ENCODE data around the gene CCDC33.

CCDC33 gene

DNA sequence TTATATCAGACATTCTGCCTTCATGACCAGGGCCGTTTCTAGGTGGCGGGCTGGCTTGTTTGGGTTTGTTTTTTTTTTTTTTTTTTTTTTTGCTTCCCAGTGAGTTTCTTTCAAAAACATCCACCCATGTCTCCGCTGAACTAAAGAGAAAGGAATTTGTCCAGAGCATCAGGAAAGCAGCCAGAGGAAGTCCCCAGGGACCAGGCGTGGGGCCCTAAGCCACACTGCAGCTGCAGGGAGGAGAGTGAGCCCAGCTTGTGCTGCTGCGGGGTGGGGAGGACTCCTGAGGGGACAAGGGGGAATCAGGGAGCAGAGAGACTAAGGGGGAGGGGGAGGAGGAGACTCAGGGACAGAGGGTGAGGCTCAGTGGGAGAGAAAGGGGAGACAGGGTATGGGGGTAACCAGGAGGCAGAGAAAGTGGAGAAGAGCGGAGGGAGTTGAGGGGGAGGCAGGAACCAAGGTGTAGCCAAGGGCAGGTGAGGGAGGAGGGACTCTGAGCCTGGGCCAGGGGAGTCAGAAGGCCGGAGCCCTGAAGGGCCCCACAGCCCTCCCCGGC is 81.8 kb downstream of the CCDC33 start:
- peak; percentile 31 for DNase-seq

DNA sequence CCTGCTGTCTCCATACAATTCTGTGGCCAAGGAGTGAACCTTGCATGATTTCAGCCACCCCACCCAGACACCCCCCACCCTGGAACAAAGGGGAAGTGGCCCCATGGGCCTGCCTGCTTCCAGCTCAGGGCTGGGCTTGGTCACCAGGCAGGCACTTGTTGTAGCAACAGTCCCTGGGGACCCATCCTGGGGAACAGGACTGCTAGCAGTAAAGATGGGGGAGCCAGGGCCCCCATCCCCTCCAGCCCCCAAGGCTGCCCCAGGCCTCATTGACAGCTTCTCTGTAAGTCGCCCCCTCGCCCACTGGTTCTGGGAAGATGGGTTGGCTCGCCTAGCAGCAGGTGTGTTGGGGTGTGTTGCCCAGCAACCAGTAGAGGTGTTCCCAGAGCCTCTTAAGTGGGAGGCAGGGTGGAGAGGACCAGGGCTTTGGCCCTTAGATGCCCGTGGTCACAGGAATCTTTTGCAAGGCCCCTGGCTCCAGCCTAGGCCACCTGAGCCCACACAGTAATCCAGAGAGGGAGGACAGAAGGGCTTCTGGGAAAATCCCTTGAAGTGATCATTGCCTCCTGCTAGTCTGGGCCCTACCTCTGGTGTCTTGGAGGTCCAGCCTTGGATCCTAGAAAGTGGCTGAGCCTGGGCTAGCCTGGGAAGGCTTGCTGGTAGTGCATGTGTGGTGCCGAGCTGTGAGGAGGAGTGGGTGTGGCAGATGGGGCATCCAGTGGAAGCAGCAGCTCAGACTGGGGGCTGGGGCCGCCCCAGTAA is 82.4 kb downstream of the CCDC33 start:
- no peak for DNase-seq

DNA sequence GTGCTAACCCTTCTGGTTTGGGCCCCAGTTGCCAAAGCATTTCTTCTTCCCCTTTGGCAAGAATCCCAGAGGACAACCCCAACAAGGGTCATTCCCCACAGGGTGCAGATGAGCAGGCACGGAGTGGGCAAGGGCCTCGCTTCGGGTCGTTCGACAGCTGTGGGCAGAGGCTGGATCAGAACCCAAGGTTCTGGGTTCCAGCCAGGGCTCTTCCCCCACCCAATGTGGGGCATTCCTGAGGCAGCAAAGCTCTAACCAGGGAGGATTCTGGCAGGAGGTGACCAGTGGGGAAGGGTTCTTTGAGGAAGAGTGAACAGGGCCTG is 83.0 kb downstream of the CCDC33 start:
- no peak for DNase-seq

DNA sequence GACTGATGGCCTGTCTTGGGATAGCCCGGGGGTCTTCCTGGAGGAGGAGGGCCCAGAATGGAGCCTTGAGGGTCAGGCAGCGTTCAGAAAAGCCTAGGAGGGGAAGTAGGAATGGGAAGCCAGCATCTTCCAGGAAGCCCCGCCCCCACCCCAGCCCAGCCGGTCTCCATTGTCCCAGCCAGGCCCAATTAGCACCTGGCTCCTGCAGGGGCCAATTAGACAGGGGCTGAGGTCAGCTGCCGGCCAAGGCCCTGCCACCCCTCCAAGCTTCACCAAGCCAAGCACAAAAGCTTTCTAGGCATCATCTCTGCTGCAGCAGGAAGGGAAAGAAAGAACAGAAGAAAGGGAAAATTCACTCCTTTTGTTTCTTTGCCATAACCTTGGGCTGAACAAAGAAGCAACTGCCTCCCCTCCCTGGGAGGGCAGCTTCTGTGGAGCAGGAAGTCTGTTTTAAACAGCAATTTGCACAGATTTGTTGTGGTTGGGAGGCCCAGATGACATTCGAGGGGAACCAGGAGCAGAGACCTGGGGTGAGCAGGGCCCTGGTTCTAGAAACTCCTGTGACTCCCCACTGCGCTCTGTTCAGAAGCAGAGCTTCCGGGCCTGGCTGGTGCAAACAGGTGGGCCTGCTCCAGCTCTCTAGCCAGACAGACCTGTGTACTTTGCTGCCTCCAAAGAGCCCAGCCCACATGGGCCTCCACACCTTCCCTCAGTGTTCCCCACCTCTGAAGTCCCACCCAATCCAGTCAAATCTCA is 83.6 kb downstream of the CCDC33 start:
- DNase-seq = no peak

DNA sequence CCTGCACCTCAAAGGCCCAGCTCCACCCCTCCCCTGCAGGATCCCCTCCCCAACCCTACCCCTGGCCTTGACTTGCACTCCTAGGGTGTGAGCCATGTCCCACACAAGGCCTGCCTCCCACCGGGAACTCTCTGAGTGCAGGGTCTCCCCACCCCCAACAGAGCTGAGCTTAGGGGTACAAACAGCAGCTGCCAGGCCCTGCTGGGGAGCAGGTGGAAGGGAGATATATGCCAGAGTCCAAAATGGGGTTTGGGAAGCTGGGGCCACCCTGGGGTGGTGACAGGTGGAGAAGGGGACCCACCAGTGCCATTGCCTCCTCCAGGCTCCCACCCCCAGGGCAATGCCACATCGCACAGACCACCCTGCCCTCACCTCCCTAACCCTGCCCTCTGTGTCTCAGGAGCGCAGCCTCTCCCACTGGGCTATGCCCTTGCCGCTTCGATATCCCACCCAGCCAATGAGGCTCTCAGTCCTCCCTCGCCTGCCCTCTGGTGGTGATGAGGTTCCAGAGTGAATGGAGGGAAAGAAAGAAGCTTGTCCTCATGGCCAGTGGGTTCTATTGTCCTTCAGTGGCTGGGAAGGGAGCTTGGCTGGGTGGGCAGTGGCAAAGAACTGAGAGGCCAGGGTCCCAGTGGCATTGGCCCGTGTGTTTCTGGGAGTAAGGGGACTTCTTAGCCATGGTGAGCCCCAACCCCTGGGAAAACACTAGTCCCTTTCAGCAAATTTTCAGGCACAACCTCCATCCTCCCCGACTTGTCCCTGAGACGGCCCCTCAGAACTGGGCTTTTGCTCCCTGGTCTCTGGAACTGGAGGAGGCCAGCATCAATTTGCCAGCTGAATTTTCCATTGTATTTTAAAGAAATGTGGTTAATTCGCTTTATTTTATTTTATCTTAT is 84.5 kb downstream of the CCDC33 start:
- DNase-seq = no peak

DNA sequence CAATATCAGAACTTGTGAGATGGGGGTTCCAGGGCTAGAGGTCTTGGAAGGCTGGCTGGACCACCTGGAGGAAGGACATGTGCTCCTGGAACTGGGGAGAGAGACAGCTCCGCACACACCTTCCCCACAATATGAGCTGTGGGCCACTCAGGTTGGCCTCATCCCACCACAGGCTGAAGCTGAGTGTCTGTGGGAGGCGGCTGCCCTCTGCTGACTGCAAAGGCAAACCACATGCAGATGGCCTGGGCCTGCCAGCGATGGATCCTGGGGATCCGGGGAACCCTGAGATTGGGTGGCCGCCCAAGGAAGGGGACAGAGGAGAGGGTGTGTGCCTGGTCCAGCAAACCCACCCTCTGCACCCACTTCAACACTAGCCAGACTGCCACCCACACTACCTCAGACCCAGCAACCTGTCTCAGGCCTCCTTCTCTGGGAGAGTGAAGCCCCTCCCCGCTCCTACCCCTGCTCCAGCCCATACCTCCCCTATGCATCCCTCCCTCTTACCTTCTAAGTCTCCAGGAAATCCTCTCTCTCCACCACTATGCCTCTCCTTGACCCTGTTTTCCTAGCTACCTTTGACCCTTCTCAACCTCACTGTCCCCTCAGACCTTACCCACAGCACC is 86.5 kb downstream of the CCDC33 start:
- no peak for DNase-seq

DNA sequence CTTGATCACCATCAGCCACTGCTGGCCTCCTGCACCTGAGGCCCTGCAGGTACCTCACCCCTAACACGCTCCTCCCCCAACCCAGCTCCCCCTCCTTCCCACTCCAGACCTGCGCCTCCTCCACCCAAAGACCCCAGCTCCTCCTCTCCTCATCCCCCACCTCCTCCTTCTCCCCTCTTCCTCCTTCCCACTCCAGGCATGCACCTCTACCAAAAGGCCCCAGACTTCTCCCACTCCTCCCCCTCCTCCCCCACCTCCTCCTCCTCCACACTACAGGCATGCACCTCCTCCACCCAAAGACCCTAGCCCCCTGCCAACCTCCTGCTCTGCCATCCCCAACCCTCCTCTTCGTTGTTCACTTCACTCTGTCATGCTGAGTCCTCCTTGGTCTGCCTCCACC is 88.6 kb downstream of the CCDC33 start:
- DNase-seq = no peak

DNA sequence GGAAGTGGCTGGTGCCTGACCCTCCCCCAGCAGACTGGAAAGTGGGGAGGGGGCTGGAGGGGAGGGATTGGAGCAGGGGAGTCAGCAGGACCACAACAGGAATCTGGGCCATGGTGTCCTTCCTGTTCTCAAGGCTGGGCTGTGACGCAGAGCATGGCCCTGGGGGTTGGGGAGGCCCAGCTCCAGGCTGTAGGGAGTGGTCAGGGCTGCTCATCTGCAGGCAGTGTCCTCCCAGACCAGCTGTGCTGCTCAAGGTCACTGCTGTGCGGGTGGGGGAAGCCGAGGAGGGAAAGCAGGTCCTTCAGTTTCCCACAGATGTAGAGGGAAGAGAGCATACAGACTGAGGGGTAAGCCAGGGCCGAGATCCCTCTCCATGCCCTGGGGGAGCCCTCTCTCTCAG is 90.6 kb downstream of the CCDC33 start:
- no peak for DNase-seq

DNA sequence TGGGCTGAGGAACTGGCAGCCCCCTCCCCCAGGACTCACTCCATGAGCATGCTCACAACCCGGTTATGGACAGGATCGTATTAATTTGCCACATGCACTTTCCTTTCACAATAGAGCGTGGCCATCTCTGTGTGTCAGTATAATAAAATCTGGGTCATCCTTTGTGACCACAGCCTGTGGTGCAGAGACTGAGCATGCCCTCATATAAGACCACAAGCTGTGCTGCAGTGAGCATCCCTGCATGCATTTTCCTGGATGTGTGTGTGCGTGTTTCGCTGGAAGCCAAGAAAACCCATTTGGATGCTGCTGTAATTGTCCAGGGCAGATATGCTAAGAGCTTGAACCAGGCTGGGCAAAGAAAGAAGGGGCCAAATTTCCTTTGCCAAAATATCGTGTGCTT is 91.6 kb downstream of the CCDC33 start:
- no peak for DNase-seq

DNA sequence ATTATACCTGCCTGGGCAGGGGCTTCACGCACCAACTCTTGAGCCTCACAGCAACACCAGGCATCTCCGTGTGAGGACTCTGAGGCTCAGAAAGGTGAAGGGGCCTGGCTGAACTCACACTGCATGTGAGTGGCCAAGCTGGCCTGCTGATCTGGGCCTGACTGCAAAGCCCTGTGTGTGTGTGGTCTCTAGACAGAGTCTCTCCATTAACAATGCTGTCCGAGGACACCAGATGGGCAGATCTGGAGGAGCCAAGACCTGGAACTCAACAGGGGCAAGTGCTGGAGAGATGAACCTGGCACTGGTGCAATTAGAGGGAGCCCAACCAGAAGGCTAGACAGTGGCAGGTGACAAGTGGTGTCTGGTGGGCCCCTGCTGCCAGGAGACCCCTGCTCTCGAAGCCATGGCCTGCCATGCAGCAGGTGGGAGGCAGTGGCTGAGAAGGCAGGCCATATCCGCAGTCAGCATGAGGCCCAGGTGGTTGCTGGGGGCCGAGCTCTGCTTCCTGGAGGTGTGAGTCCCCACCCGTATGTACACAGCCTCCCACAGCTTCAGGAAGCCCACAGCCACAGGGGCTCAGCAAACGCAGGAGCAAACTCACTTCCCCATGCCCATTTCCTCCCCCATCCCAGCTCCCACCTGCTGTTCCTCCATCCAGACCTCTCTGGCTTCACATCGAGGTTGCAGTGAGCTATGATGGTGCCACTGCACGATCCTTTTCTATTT is 92.4 kb downstream of the CCDC33 start:
- no peak for DNase-seq

DNA sequence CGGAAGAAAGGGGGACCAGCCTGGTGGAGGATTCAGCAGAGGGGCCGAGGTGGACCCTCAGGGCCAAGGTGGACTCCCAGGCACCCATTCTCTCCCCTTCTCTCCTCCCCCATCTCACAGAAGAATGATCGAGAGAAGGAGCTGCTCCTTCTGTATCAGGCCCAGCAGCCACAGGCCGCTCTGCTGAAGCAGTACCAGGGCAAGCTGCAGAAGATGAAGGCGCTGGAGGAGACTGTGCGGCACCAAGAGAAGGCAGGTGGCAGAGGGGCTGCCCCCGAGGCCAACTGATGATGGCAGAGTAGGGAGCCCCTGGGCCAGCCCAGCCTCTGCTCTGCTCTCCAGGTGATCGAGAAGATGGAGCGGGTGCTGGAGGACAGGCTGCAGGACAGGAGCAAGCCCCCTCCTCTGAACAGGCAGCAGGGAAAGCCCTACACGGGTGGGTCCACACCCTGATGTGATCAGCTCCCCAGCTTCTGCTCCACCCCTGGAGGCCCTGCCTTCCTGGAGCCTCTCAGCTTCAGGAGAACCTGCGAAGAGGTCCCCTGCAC is 94.8 kb downstream of the CCDC33 start:
- no peak for DNase-seq

DNA sequence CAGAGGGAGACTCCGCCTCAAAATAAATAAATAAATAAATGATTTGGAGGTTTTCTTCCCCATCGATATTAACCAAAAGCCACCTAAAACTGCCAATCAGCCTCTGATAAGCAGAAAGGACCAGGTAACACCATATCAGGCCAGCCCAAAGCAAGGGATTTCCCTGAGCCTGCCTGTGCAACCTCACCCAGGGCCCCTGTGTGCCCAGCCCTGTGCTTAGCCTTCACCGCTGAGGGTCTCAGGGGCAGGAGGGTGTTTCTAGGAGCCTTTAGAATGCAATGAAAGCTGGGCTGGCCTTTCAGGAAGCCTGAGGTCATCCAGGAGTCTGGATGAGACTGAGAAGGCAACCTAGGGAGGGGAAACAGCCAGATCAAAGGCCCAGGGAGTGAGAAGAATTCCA is 95.9 kb downstream of the CCDC33 start:
- DNase-seq = no peak

DNA sequence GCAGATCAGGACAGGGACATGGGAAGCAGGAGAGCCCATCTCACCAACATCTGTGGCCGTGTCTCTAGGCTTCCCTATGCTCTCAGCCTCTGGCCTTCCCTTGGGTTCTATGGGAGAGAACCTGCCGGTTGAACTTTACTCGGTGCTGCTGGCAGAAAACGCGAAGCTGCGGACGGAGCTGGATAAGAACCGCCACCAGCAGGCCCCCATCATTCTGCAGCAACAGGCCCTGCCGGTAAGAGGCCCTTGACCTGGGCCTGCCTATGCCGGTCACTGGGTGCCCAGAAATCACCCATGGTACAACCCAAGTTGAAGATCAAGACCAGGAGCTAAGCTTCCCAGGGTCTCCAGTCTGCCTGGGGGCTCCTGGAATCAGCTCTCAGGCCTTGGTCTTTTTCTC is 96.5 kb downstream of the CCDC33 start:
- no peak for DNase-seq

DNA sequence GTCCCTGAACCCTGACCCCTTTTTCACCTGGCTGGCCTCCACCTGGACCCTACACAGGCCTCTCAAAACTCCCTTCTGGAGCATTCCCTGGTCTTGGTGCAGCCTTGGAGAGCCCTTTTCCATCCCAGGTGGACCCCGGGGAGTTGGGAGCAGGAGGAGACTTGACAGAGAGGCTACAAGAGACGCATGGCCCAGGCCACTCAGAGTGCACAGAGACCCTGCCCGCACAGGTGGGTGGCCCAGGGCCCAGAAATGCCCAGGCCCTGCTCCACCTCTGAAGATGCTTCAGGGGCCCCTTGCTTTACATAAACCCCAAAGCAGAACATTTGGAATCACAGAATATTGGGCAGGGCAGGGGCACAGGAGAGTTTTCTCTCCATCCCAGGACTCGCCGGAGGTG is 97.0 kb downstream of the CCDC33 start:
- DNase-seq = no peak

DNA sequence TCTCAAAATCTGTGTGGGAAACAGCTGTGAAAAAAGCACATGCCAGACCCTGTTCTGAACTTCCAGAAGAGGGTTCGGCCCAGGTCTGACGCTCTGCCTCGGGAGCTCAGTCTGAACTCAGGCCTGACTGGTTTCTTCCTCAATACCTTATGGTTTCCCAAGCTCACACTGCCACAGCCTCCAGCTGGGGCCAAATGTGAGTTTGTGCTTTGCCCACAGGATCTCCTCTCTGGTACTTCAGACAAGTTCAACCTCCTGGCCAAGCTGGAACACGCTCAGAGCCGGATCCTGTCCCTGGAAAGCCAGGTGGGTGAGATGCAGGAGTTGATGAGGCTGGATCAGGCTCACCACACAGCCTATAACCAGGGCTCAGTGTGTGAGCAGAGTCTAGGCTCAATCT is 97.5 kb downstream of the CCDC33 start:
- DNase-seq = no peak

DNA sequence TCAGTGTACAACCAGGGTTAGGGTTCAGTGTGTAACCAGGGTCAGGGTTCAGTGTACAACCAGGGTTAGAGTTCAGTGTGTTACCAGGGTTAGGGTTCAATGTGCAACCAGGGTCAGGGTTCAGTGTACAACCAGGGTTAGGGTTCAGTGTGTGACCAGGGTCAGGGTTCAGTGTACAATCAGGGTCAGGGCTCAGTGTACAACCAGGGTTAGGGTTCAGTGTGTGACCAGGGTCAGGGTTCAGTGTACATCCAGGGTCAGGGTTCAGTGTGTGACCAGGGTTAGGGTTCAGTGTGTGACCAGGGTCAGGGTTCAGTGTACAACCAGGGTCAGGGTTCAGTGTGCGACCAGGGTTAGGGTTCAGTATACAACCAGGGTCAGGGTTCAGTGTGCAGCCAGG is 98.0 kb downstream of the CCDC33 start:
- DNase-seq = no peak

DNA sequence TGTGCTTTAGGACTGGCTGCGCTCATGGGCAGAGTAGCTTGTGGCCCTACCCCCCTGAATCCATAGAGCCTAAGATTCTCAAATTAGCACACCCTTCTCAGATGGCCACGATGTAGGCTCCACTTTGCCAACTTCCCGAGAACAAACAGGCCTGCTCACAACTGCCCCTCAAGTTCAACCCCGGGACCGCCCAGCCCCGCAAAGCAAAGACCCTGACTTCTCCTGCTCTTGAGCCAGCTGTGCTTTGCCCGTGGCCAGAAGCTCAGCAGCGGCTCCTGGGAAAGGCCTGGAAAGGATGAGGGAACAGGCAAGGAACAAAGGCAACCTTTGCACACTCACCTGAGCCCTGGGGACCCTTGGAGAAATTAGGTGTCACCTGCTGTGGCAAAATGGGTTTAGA is 99.3 kb downstream of the CCDC33 start:
- no peak for DNase-seq

DNA sequence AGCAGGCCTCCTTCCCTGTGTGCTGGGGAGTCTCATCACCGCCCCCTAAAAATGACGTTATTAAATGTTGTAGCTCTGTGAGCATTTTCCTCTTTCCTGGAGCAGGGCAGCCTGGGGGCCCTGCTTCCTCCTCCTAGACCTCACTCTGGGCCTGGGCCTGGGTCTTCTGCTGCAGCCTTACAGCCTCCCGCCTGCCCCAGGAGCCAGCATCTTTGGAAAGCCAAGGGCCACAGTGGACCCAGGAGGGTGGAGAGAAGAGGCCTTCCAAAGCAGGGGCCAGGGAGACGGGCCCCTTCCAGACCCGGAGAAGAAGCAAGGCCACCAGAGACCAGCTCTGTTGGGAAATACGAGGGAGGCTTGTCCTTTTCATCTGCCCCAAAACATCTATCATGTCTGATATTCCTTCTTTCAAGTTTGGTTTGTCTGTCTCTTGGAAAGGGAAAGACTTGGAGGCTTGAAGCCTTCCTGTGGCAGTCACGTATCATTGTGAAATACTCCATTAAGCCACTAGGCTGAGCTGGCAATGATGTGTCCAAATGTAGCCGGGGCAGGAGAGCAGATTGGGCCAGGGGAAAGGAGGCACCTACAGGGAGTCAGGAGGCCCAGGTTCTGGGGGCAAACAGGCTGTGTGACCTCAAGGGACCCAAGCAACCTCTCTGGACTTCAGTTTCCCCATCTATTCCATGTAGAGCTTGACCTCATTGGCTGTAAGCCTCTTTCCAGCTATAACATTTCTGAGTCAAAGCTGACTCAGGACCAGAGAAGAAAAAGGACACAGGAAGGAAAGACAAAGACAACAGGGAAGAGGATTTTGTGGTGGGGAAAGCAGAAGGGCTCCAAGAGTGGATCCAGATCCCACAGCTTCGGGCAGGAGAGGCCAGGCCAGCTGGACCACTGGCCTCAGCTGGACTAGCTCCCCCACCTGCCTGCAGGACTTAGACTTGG is 100.2 kb downstream of the CCDC33 start:
- no peak for DNase-seq

DNA sequence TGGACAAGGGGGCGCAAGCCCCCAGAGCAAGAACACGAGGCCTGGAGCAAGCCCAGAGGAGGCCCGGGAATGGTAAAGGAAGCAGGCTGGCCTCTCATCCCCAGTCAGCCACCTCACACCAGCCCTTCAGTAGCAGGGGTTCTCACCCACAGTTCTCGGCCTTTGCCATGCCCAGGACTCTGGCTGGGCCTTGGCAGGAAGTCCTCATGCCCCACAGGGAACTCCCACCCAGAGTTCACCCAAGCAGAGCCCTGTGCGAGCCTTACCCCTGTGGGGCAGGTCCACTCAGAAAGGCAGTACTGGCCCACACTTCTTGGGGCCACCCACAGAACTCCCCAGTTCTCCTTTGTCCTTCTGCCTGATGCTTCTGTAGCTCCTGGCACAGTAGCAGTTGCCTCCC is 101.0 kb downstream of the CCDC33 start:
- DNase-seq = no peak

DNA sequence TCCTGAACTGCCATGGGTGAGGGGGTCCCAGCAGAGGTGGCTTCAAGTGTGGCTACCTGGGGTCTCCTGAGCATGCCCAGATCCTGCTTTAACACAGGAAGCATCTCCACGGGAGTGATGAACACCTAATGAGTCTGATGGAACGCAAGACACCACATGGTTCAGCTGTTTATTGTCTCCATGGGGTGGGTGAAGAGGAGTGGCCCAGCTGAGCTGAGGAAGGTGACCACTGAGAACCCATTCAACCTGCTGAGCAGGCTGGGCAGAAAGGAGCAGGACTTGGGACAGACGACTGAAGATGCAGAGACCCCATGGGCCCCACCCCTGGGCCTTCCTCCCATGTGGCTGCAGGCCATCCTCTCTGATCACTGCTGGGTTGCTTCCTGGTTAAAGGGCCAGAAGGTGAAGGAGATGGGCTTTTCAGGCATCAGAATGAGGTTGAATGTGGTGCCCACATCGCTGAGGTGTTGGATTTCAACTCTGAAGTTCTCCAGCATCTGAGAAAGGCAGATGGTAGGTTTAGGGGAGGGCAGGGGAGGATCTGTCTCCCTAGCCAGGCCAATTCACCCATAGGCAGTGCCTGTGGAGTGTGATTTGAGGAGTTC is 101.6 kb downstream of the CCDC33 start:
- no peak for DNase-seq

Data from NCI-H524 treated with DMSO at 0.1 percent for 48 hours (cell line).